Activated CD4-positive, CD25-positive, alpha-beta regulatory T cell (primary cell): ENCODE data around the gene FAM227B.
"Not testable (repeated sequence)": the region's sequence is repeated elsewhere in the genome, so short reads cannot be mapped to it uniquely, and the experiment has no call there.

Source experiments
- DNase-seq, 4 experiments: peaks; one replicate each; lab custom pipeline; 2025; lab: John Stamatoyannopoulos, UW

The FAM227B gene

DNA sequence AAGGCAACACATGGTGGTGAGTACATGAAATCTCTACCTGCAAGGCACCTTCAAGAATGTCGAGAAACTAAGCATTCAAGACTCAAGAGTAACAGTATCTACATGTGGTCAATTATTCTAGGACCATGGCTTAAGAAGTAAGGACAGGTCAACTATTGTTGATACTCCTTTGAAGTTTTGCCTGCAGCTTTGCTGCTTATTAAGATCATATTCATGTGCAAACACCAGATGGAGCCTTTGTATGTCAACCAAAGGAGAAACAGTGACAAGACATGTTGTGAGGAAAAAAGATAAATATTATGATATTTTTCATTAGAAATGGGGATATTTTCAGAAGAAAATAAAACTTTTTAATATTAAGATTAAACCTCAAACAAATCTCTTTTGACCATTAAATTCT, 249.8 kb downstream of the FAM227B start:
- DNase-seq: no peak

GRCh38 chr15:49366496-49366895, 254.1 kb downstream of the FAM227B start:
- no peak for DNase-seq

DNA sequence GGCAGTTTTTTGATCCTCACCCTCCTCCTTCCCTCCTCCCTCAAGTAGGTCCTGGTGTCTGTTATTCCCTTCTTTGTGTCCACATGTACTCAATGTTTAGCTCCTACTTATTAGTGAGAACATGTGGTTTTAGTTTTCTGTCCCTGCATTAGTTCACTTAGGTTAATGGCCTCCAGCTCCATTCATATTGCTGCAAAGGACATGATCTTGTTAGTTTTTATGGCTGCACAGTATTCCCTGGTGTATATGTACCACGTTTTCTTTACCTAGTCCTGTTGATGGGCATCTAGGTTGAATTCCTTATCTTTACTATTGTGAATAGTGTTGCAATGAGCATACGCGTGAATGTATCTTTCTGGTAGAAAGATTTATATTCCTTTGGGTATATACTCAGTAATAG, 259.2 kb downstream of the FAM227B start:
- no peak for DNase-seq

DNA sequence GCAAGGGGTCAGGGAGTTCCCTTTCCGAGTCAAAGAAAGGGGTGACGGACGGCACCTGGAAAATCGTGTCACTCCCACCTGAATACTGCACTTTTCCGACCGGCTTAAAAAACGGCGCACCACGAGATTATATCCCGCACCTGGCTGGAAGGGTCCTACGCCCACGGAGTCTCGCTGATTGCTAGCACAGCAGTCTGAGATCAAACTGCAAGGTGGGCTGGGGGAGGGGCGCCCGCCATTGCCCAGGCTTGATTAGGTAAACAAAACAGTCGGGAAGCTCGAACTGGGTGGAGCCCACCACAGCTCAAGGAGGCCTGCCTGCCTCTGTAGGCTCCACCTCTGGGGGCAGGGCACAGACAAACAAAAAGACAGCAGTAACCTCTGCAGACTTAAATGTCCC, 266.2 kb downstream of the FAM227B start:
- not testable (repeated sequence) for DNase-seq

GRCh38 chr15:49343546-49343945, 277.1 kb downstream of the FAM227B start:
- DNase-seq: no peak

DNA sequence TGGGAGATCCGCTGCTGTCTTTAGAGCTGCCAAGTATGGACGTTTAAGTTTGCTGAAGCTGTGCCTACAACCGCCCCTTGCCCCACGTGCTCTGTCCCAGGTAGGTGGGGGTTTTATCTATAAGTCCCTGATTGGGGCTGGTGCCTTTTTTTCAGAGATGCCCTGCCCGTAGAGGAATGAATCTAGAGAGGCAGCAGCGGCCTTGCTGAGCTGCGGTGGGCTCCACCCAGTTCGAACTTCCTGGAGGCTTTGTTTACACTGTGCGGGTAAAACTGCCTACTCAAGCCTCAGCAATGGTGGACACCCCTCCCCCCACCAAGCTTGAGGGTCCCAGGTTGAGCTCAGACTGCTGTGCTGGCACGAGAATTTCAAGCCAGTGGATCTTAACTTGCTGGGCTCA, 281.0 kb downstream of the FAM227B start:
- DNase-seq: no peak

GRCh38 chr15:49331951-49332350, 288.7 kb downstream of the FAM227B start:
- DNase-seq: no peak

GRCh38 chr15:49331442-49331841, 289.2 kb downstream of the FAM227B start:
- no peak for DNase-seq

DNA sequence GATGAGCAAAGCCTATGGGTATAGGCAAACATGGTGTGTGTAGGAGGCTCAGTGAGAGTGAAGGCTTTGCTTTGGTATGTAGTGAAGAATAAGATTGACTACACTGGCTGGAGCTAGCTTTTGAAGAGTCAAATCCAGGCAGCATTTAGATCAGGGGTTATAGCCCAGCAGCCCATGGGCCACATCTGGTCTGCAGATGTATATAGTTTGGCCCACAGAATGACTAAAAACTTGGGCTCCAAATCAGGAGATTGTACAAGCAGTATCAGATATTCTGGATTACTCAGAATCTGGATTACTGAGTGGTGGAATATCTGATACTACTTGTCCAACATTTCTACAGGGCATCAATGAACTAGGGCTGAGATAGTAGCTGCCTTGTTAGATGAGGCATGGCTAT, 290.5 kb downstream of the FAM227B start:
- no peak for DNase-seq

- DNase-seq: no peak
Observed at GRCh38 chr15:49328941-49329340, 291.7 kb downstream of the FAM227B start.

GRCh38 chr15:49327927-49328326, 292.7 kb downstream of the FAM227B start:
- no peak for DNase-seq

DNA sequence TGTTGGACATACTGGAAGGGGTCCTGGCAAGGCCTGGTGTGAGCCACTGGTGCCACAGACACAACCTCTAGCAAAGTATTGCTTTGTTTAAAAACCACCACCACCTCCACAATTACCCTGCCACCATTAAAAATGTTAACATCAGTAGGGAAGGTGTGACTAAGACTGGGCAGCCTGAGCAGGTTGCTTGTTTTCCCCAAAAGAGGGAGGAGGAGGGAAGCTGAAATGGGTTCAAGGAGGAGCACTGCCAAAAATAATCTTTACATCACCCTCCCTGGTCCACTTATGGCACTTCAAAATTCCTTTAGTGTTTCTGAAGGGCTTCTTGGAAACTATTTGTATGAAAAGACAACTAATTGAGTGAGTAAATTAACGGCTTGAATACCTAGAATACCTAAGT, 297.4 kb downstream of the FAM227B start:
- DNase-seq: no peak

GRCh38 chr15:49320351-49320750, 300.3 kb downstream of the FAM227B start:
- no peak for DNase-seq

- DNase-seq: no peak
Observed at GRCh38 chr15:49315391-49315823, 305.2 kb downstream of the FAM227B start.

DNA sequence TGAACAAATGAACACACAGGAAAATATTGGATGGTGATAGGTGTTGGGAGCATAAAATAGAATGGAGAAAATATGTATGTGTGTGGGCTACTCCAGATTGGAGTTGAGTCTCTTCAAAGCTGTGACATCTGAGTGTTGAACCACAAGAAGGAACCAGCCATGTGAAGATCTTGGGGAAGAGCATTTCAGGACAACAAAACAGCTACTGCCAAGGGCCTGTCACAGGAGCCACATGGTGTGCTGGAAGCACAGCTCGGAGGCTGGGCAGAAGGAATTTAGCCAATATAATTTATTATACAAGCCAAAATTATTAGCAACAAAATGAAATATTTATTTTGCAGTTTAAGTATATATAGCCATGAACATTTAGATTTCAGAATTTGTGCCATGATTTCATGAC, 305.9 kb downstream of the FAM227B start:
- no peak for DNase-seq

GRCh38 chr15:49313650-49314049, 307.0 kb downstream of the FAM227B start:
- DNase-seq: no peak

GRCh38 chr15:49309889-49310288, 310.7 kb downstream of the FAM227B start:
- no peak for DNase-seq

DNA sequence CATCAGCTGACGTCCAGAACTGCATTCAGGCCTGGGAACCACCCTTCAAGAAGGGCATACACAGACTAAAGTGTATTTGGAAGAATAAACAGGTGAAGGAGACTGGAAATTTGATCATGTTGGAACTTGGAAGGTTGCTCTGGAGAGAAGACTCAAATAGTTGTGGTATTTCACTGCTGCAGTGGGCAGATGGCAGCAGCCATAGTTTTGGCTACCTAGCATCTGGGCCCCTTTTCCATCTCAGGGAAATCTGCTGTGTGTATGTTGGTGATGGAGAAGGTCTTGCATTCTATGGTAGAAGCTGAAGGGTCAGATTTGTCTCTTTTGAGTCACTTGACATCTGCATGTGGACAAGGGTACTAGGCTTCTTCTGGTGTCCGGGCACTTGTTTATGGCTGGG, 311.9 kb downstream of the FAM227B start:
- no peak for DNase-seq

DNA sequence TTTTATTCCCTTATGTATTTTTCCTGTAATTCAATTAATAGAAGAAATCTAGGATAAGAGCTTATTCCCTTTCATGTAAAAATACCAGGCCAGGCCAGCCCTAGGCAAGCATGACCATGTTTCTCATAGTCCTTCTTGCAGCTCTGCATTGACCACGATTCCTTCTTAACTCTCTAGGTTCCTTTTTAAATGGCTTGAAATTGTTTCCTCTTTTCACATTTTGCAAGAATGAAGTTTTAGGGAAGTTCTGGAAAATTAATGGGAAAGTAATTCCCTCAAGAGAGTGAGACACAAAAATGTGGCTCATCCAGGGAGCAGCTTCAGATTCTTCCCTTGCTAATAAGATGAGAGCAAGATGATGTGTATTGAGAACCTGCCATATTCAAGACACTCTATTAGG, 314.1 kb downstream of the FAM227B start:
- no peak for DNase-seq

DNA sequence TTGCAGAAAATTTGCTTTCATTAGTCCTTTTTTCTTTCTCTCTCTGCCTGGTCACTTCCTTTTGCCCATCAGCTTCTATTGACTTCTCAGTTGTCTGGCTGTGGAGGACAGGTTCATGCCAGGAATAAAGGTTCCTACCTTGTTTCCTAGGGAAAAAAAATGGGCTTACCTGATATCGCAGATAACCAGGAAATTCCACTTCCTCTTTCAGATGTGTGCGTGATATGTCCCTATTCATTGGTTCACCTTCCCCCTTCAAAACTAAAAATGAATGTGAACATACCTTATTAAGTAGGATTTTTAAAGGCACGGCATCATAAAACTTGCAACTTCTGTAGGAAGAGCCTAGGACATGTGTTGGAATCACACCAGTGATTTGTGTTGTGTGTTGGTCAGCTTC, 317.6 kb downstream of the FAM227B start:
- no peak for DNase-seq

GRCh38 chr15:49301562-49301961, 319.1 kb downstream of the FAM227B start:
- no peak for DNase-seq

DNA sequence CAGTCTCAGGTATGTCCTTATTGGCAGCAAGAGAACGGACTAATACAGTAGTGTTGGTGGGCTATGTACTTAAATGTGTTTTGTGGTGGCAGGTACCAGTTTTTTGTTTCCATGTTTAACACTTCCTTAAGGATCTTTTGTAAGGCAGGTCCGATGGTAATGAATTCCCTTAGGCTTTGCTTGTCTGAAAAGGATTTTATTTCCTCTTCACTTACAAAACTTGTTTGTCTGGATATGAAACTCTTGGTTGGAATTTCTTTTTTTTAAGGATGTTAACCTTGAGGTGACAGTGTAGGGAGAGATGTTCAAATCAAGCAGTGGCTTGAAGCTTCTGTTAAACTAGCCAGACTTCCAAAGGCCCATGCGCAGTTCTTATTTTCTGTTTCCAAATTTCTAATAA, 319.8 kb downstream of the FAM227B start:
- no peak for DNase-seq

DNA sequence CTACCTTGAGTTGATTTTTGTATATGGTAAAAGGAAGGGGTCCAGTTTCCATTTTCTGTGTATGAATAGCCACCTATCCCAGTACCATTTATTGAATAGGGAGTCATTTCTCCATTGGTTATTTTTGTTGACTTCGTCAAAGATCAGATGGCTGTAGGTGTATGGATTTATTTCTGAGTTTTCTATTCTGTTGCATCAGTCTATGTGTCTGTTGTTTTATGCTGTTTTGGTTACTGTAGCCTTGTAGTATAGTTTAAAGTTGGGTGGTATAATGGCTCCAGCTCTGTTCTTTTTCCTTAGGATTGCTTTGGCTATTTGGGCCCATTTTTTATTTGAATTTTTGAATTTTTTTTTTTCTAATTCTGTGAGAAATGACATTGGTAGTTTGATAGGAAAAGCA, 323.0 kb downstream of the FAM227B start:
- no peak for DNase-seq

DNA sequence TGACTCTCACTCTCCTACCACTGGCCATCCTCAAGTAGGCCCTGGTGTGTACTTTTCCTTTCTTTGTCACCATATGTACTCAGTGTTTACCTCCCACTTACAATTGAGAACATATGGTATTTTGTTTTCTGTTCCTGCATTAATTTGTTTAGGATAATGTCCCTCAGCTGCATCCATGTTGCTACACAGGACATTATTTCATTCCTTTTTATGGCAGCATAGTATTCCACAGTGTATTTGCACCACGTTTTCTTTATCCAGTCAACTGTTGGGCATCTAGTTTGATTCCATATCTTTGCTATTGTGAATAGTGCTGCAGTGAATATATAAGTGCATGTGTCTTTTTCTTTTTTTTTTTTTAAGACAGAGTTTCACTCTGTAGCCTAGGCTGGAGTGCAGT, 324.4 kb downstream of the FAM227B start:
- DNase-seq: no peak

DNA sequence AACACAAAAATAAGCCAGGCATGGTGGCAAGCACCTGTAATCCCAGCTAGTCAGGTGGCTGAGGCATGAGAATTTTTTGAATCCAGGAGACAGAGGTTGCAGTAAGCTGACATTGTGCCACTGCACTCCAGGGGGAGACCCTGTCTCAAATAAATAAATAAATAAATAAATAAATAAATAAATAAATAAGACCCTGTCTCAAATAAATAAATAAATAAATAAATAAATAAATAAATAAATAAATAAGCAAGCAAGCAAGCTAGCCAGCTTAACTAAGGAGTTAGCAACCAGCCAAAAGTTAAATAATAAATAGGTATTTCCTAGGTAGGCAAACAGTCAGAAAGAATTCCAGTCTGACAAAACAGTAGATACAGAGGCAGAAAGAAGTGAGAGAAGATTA, 326.7 kb downstream of the FAM227B start:
- no peak for DNase-seq
